ENCODE measurements around the gene PROSER1.
A peak's percentile ranks its signal among the peaks of the same experiment; 100 is the strongest.

GRCh38 chr13:39012608-39013007 lies 25.3 kb downstream of the PROSER1 start:
- TF ChIP-seq, protein P1, sequence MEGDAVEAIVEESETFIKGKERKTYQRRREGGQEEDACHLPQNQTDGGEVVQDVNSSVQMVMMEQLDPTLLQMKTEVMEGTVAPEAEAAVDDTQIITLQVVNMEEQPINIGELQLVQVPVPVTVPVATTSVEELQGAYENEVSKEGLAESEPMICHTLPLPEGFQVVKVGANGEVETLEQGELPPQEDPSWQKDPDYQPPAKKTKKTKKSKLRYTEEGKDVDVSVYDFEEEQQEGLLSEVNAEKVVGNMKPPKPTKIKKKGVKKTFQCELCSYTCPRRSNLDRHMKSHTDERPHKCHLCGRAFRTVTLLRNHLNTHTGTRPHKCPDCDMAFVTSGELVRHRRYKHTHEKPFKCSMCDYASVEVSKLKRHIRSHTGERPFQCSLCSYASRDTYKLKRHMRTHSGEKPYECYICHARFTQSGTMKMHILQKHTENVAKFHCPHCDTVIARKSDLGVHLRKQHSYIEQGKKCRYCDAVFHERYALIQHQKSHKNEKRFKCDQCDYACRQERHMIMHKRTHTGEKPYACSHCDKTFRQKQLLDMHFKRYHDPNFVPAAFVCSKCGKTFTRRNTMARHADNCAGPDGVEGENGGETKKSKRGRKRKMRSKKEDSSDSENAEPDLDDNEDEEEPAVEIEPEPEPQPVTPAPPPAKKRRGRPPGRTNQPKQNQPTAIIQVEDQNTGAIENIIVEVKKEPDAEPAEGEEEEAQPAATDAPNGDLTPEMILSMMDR (IDR thresholded peaks at IDR 0.05): peak; percentile 32
- TF ChIP-seq ZFX (IDR thresholded peaks at IDR 0.05; ENCODE audit: borderline replicate concordance): no peak
